AG20443 (cell line): ENCODE data around the gene OR10V1.
A peak's percentile ranks its signal among the peaks of the same experiment; 100 is the strongest.

Experiments used
- DNase-seq: peaks from one replicate; pipeline ENCODE4 v3.0.0; 2012; ENCODE audit warnings: low spot score, mixed read lengths

Gene OR10V1

DNA sequence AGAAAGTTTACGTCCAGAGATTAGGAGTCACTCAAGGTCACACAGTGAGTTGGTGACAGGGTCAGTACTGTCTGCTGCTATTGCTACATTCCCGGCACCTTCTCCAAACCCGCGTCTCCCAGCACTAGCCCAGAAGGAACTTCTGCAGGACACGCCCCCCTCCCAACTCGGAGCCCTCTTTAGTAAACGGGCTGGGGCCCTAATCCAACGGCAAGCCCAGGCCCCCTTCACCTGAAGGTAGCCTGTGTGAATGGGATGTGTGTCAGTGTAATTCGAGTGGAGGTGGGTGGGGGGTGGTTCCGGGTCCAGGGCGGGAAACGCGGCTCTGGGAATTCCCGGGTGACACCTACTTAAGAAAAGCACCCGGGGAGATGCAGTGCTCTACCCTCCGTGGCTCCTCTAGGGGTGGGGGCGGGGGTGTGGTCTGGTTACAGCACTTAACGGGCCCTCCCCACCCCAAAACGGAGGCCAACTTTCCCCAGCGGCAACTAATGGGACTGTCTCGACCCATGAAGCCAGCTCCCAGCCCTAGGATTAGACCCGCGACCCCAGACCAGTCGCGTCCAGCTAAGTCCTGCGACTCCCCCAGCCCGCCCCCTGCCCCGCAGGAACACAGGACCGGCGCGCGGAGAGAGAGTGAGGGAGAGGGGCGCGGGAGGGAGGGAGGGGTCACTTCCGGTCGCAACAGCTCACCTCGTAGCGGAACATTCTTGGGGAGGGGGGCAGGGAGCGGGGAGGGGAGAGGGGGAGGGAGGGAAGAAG is 45.3 kb downstream of the OR10V1 start:
- DNase-seq, result peak; percentile 65

DNA sequence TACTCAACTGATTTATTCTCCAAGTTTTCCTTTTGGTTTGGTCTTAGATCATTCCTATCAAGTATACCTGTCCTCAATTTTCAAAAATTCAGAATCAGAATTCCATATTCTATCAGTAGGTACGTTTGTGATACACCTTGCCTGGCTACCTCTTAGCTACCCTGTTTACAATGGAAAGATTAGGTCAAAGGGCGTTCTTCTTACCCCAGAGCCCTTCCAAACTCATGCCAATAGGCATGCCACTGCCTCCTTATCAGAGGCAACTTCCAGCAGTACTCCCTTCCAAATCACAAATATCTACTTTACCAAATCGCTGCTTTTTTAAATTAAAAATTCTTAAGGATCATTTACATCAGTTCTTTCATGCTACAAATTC is 45.8 kb downstream of the OR10V1 start:
- DNase-seq, result no peak

DNA sequence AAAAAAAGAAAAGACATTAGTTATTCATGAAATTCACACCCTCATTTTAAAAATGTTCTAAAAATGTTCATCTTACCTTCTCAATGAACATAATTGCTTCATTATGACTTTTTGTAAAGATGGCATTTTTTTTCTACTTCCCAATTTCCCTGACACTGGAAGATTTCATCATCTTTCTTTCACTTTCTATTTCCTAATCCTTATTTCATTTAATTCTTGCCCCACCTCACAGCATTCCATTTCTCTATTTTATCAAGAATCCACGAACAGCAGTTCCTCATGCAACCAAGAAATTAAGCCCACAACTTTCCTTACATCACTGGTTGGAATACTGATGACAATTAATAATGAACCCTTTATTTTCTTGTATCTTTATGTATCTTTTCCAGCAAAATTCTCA is 46.7 kb downstream of the OR10V1 start:
- peak; percentile 28 for DNase-seq
